Neuronal stem cell (in vitro differentiated cells): Measurements from ENCODE around the gene ATP13A1.
A peak's percentile ranks its signal among the peaks of the same experiment; 100 is the strongest.

Experiments used
- DNase-seq: peaks from one replicate; pipeline ENCODE4 v3.0.0-alpha.2; 2013; ENCODE audit warnings: low spot score
- H2AFZ ChIP-seq: one replicate; pipeline ENCODE4 v1.6.1; 2013; ENCODE audit warnings: mild to moderate bottlenecking, low read length, inconsistent platforms
- H2AK5ac ChIP-seq: 2 replicates; pipeline ENCODE4 v1.6.1; 2013; ENCODE audit warnings: low read depth, mild to moderate bottlenecking, inconsistent platforms, low read length, moderate library complexity, mixed read lengths
- H2BK120ac ChIP-seq: 2 replicates; pipeline ENCODE4 v1.6.1; 2013; ENCODE audit warnings: low read depth, mild to moderate bottlenecking, inconsistent platforms, low read length, moderate library complexity, mixed read lengths
- H2BK12ac ChIP-seq: one replicate; pipeline ENCODE4 v1.6.1; 2013; ENCODE audit warnings: low read length, inconsistent platforms
- H2BK15ac ChIP-seq: 2 replicates; pipeline ENCODE4 v1.6.1; 2013; ENCODE audit warnings: mild to moderate bottlenecking, low read length, inconsistent platforms, mixed read lengths
- H2BK5ac ChIP-seq: one replicate; pipeline ENCODE4 v1.6.1; 2013; ENCODE audit warnings: inconsistent platforms, mild to moderate bottlenecking, low read length, moderate library complexity
- H3K14ac ChIP-seq: one replicate; pipeline ENCODE4 v1.6.1; 2013; ENCODE audit warnings: low read length, inconsistent platforms
- H3K18ac ChIP-seq: 2 replicates; pipeline ENCODE4 v1.6.1; 2013; ENCODE audit warnings: low read length, inconsistent platforms
- H3K23ac ChIP-seq: 2 replicates; pipeline ENCODE4 v1.6.1; 2013; ENCODE audit warnings: low read depth, mild to moderate bottlenecking, mixed read lengths, low read length, inconsistent platforms; ENCODE audit not compliant: poor library complexity
- H3K27ac ChIP-seq: replicated peaks from 3 replicates; pipeline ENCODE4 v1.5.1; 2013; ENCODE audit warnings: low read length, inconsistent platforms
- H3K27me3 ChIP-seq, 3 experiments: 2 replicates each; pipeline ENCODE4 v1.6.1; 2013; ENCODE audit warnings: low read length in 3 of 3, mild to moderate bottlenecking in 2 of 3, inconsistent platforms in 1 of 3, low read depth in 1 of 3, mixed read lengths in 1 of 3, moderate library complexity in 1 of 3; ENCODE audit not compliant: control insufficient read depth in 3 of 3, insufficient read depth in 3 of 3
- H3K36me3 ChIP-seq, 2 donors: replicated peaks in 1 of 2; 2 replicates each; pipeline ENCODE4 v1.6.1; 2013; ENCODE audit warnings: low read length in 2 of 2; ENCODE audit not compliant: control insufficient read depth in 2 of 2, insufficient read depth in 2 of 2
- H3K4ac ChIP-seq: 2 replicates; pipeline ENCODE4 v1.6.1; 2013; ENCODE audit warnings: inconsistent platforms, mild to moderate bottlenecking, low read length, moderate library complexity
- H3K4me1 ChIP-seq, 2 donors: 1 replicate in 1 of 2; 2 replicates in 1 of 2; pipeline ENCODE4 v1.6.1; 2013; ENCODE audit warnings: low read length in 2 of 2, low read depth in 1 of 2; ENCODE audit not compliant: control insufficient read depth in 2 of 2, insufficient read depth in 1 of 2
- H3K4me2 ChIP-seq: one replicate; pipeline ENCODE4 v1.6.1; 2013; ENCODE audit warnings: mild to moderate bottlenecking, low read length, inconsistent platforms; ENCODE audit not compliant: insufficient read depth, poor library complexity, severe bottlenecking
- H3K4me3 ChIP-seq, 2 donors: 2 replicates each; pipeline ENCODE4 v1.5.1; 2013; ENCODE audit warnings: low read length in 2 of 2, mild to moderate bottlenecking in 2 of 2, inconsistent platforms in 1 of 2, moderate library complexity in 1 of 2
- H3K79me1 ChIP-seq: one replicate; pipeline ENCODE4 v1.6.1; 2013; ENCODE audit warnings: low read depth, mild to moderate bottlenecking, inconsistent platforms, low read length, moderate library complexity
- H3K9ac ChIP-seq: one replicate; pipeline ENCODE4 v1.6.1; 2013; ENCODE audit warnings: mild to moderate bottlenecking, low read depth, low read length, inconsistent platforms; ENCODE audit not compliant: poor library complexity
- H3K9me3 ChIP-seq, 2 donors: replicated peaks in 1 of 2; 2 replicates each; pipeline versions ENCODE3 to v1.6.1; 2013; ENCODE audit warnings: low read length in 2 of 2, mild to moderate bottlenecking in 2 of 2, inconsistent platforms in 1 of 2, low read depth in 1 of 2, mixed read lengths in 1 of 2, moderate library complexity in 1 of 2; ENCODE audit not compliant: control insufficient read depth in 2 of 2, insufficient read depth in 1 of 2
- H4K8ac ChIP-seq: one replicate; pipeline ENCODE4 v1.6.1; 2013; ENCODE audit warnings: low read depth, mild to moderate bottlenecking, inconsistent platforms, low read length, moderate library complexity
- H4K91ac ChIP-seq: one replicate; pipeline ENCODE4 v1.6.1; 2013; ENCODE audit warnings: low read length, low read depth, mild to moderate bottlenecking, inconsistent platforms; ENCODE audit not compliant: poor library complexity
- WGBS, 2 donors: extraction: QIAGEN DNeasy Blood & Tissue Kit; methylation state at CpG; one replicate each; pipeline ENCODE4 v1.1.7; 2013; ENCODE audit warnings: missing lambda C conversion rate in 2 of 2, mixed read lengths in 1 of 2; ENCODE audit not compliant: insufficient read length in 2 of 2, insufficient replicate concordance in 1 of 2; ENCODE audit errors: extremely low coverage in 2 of 2; 5-methylcytosine and 5-hydroxymethylcytosine counted together

ATP13A1 gene

DNA sequence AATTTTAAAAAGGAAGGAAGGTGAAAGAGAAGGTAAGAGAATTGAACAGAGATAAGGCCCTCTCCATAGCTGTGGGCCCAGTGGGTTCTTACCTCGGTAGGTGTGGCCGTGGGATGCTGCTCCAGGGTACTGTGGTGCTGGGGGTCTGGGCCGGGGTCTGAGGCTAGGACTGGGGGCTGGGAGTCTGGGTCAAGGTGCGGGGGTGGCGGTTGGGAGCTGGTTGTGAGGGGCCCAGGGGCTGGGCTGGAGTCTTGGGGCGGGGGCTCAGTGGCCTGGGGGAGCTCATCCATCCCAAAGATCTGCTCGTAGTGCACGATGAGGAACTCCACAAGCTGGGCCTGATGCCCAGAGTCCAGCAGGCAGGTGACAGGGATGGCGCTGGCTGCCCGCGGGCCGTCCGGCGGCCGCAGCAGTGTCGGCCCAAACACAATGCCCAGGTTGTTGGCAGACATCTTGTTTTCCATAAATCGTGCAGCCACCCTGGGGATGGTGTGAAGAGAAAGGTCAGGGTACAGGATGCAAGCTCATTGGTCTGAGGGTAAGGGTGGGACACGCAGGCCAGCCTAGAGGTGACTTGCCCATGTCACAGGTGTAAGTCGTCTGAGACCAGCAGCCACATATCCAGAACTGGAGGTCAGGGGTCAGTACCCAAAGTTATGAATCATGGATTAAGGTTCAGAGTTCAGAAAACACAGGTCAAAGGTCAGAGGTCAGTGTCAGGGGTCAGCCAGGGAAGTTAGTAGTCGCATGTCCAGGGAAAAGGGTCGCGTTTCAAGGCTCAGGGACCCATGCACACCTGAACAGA lies 29.6 kb downstream of the ATP13A1 start:
- no peak overlapping the region for H2BK12ac ChIP-seq
- no peak overlapping the region for H3K18ac ChIP-seq
- no peak overlapping the region for H2AFZ ChIP-seq
- no peak overlapping the region for H3K4ac ChIP-seq
- peak overlapping the region; percentile 23 for H3K14ac ChIP-seq
- H2AK5ac ChIP-seq: no peak overlapping the region
- no peak overlapping the region for H3K27ac ChIP-seq
- H4K91ac ChIP-seq: no peak overlapping the region
- no peaks in the 10 kb centered on the region for H3K79me1 ChIP-seq
- WGBS, 2 donors: no CpG with 5 or more reads among the region's 22 CpGs
- no peaks in the 10 kb centered on the region for H3K27me3 ChIP-seq
- H2BK120ac ChIP-seq: no peak overlapping the region
- no peak overlapping the region for H3K23ac ChIP-seq
- peaks cover 15 to 62% of the 10 kb centered on the region in 2 donors for H3K36me3 ChIP-seq
- no peak overlapping the region for H2BK15ac ChIP-seq
- H3K9ac ChIP-seq: no peak overlapping the region
- no peak overlapping the region for H3K4me2 ChIP-seq
- H4K8ac ChIP-seq: peak overlapping the region; percentile 93
- no peak for DNase-seq
- peak overlapping the region; percentile 8 for H2BK5ac ChIP-seq
- no peak overlapping the region for H3K4me3 ChIP-seq
- H3K9me3 ChIP-seq: peaks cover 0 to 2% of the 10 kb centered on the region in 2 donors
- peaks cover 0 to under 1% of the 10 kb centered on the region in 2 donors for H3K4me1 ChIP-seq

- Histone ChIP-seq H4K8ac (no peak overlapping the region), H3K4me3 (no peak overlapping the region), H2AFZ (no peak overlapping the region), H3K18ac (no peak overlapping the region), H3K4me2 (no peak overlapping the region), H3K9ac (no peak overlapping the region), H2BK15ac (no peak overlapping the region), H2BK120ac (no peak overlapping the region), H3K4ac (no peak overlapping the region), H3K9me3 (peaks cover 2 to 3% of the 10 kb centered on the region in 2 donors), H3K4me1 (peaks cover 0 to 2% of the 10 kb centered on the region in 2 donors), H3K23ac (no peak overlapping the region), H3K36me3 (peaks cover 15 to 62% of the 10 kb centered on the region in 2 donors), H3K79me1 (peaks cover under 1% of the 10 kb centered on the region), H3K27me3 (no peaks in the 10 kb centered on the region), H2BK12ac (no peak overlapping the region), H2BK5ac (no peak overlapping the region), H2AK5ac (no peak overlapping the region), H3K14ac (no peak overlapping the region), H4K91ac (no peak overlapping the region), H3K27ac (no peak overlapping the region)
- no peak for DNase-seq
- WGBS, 2 donors: no CpG with 5 or more reads among the region's 5 CpGs
Measured at GRCh38 chr19:19632661-19633060, 30.8 kb downstream of the ATP13A1 start.

GRCh38 chr19:19631346-19631745 lies 32.1 kb downstream of the ATP13A1 start:
- Histone ChIP-seq H3K23ac (no peak overlapping the region), H3K27me3 (no peaks in the 10 kb centered on the region), H3K9me3 (peaks cover 2 to 3% of the 10 kb centered on the region in 2 donors), H3K9ac (no peak overlapping the region), H4K91ac (no peak overlapping the region), H3K36me3 (peaks cover 20 to 54% of the 10 kb centered on the region in 2 donors), H2BK5ac (no peak overlapping the region), H4K8ac (no peak overlapping the region), H2AK5ac (no peak overlapping the region), H3K4me1 (peaks cover 0 to 14% of the 10 kb centered on the region in 2 donors), H3K4ac (no peak overlapping the region), H3K4me3 (no peak overlapping the region), H2BK12ac (no peak overlapping the region), H2AFZ (no peak overlapping the region), H3K4me2 (no peak overlapping the region), H3K14ac (no peak overlapping the region), H3K79me1 (peaks cover 13% of the 10 kb centered on the region), H2BK15ac (no peak overlapping the region), H3K27ac (peak overlapping the region; percentile 7), H3K18ac (no peak overlapping the region), H2BK120ac (no peak overlapping the region)
- DNase-seq: no peak
- WGBS, 2 donors: no CpG with 5 or more reads among the region's 7 CpGs

DNA sequence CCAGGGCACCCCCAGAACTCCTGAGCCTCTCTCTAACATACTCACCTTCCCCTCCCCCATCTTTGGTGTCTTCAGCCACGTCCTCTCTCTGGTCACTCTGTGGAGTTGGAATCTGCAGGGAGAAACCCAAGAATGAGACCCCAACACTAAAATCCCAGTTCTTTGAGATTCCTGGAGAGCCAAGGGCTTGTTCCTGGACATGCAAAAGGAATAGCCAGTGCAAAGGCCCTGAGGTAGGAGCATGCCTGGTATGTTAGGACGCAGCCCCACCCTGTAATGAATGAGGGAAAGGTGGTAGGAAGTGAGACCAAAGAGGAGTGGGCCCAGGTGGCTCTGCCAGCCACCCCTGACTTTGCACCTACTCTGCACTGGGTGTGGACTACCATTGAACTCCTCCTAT lies 33.0 kb downstream of the ATP13A1 start:
- Histone ChIP-seq H3K18ac (no peak overlapping the region), H3K79me1 (peaks cover 13% of the 10 kb centered on the region), H3K9me3 (peaks cover 2 to 3% of the 10 kb centered on the region in 2 donors), H3K4me1 (peaks cover 0 to 15% of the 10 kb centered on the region in 2 donors), H3K36me3 (peaks cover 20 to 50% of the 10 kb centered on the region in 2 donors), H3K14ac (no peak overlapping the region), H4K91ac (no peak overlapping the region), H3K4ac (no peak overlapping the region), H2BK120ac (no peak overlapping the region), H3K4me3 (no peak overlapping the region), H2AFZ (no peak overlapping the region), H3K23ac (no peak overlapping the region), H2AK5ac (no peak overlapping the region), H3K9ac (no peak overlapping the region), H2BK12ac (no peak overlapping the region), H3K27me3 (no peaks in the 10 kb centered on the region), H3K27ac (no peak overlapping the region), H2BK5ac (no peak overlapping the region), H2BK15ac (no peak overlapping the region), H3K4me2 (no peak overlapping the region), H4K8ac (no peak overlapping the region)
- whole genome bisulfite sequencing, 2 donors: no CpG with 5 or more reads among the region's 2 CpGs
- DNase-seq: no peak
